BJ (cell line): ENCODE data around the gene ARL8B. TPM values are rescaled to one million over a fixed set of nuclear protein-coding genes. Genes with fewer than 3 reads are reported as not detected.

Experiments used
- CTCF ChIA-PET: fragments of 350-600 bp; formaldehyde crosslinking; extraction: SDS; loops from one replicate; lab custom pipeline; 2021; ENCODE audit warnings: antibody characterized with exemption, inconsistent platforms; lab: Yijun Ruan, JAX
- POLR2A ChIA-PET: fragments of 300-600 bp; sonication (Branson Sonifier 250); formaldehyde crosslinking; extraction: SDS; loops from one replicate; lab custom pipeline; 2021; ENCODE audit warnings: antibody characterized with exemption; lab: Charles Lee
- DNase-seq: peaks from one replicate; pipeline ENCODE4 v3.0.0-alpha.2; 2011; ENCODE audit warnings: low read depth
- H3K27me3 ChIP-seq: 2 replicates; pipeline ENCODE4 v1.6.0; 2011; ENCODE audit warnings: low read length; ENCODE audit not compliant: control insufficient read depth, insufficient read depth
- H3K36me3 ChIP-seq: 2 replicates; pipeline ENCODE4 v1.5.1; 2011; ENCODE audit warnings: low read length; ENCODE audit not compliant: control insufficient read depth, insufficient read depth
- H3K4me3 ChIP-seq: 2 replicates; pipeline ENCODE4 v1.5.1; 2011; ENCODE audit warnings: low read depth, mild to moderate bottlenecking, control low read depth, low read length
- CTCF ChIP-seq: IDR thresholded peaks from 2 replicates; pipeline ENCODE4 v1.5.1; 2011; ENCODE audit warnings: low read depth, mild to moderate bottlenecking, control low read depth, inconsistent platforms, low read length, moderate library complexity; ENCODE audit not compliant: insufficient read depth
- polyA plus RNA-seq: library from polyadenylated mRNA; depleted of rRNA; stranded (reverse); fragments of >200 nt; gene quantifications from 2 replicates; pipeline ENCODE4 v1.2.3, GENCODE V29; 2011

ARL8B gene
- polyA plus RNA-seq, 1 experiment, result 20.3 TPM

GRCh38 chr3:5138214-5138981, 16.3 kb downstream of the ARL8B start:
- CTCF ChIA-PET, result interaction anchor here (1.0 to 1.1 kb wide), 3 partner anchors 11 to 57 kb away, joined by 3 read pairs; no protein-coding TSS in a partner anchor
- DNase-seq, result no peak
- Histone ChIP-seq H3K36me3 (no peaks in the 10 kb centered on the region), H3K27me3 (no peaks in the 10 kb centered on the region), H3K4me3 (no peak overlapping the region)
- no peak for TF ChIP-seq CTCF
- POLR2A ChIA-PET, result interaction anchor here (0.5 kb wide), 1 partner anchor 60 kb away, joined by 3 read pairs; no protein-coding TSS in a partner anchor

- DNase-seq, result no peak
- Histone ChIP-seq H3K36me3 (no peaks in the 10 kb centered on the region), H3K4me3 (no peak overlapping the region), H3K27me3 (no peaks in the 10 kb centered on the region)
- CTCF ChIA-PET, result no interaction called here
- POLR2A ChIA-PET, result no interaction called here
- no peak for TF ChIP-seq CTCF
These were observed 18.1 kb downstream of the ARL8B start for GRCh38 chr3:5140230-5140621.

- TF ChIP-seq CTCF, result no peak
- Histone ChIP-seq H3K36me3 (no peaks in the 10 kb centered on the region), H3K4me3 (no peak overlapping the region), H3K27me3 (no peaks in the 10 kb centered on the region)
- CTCF ChIA-PET, result no interaction called here
- POLR2A ChIA-PET, result no interaction called here
- no peak for DNase-seq
These were observed 18.7 kb downstream of the ARL8B start for GRCh38 chr3:5140839-5141238.

GRCh38 chr3:5141760-5142159, 19.7 kb downstream of the ARL8B start:
- TF ChIP-seq CTCF, result no peak
- H3K36me3 ChIP-seq, result no peaks in the 10 kb centered on the region
- no peak for DNase-seq
- ChIA-PET POLR2A (no interaction called here), CTCF (no interaction called here)
- H3K27me3 ChIP-seq, result no peaks in the 10 kb centered on the region
- H3K4me3 ChIP-seq, result no peak overlapping the region

GRCh38 chr3:5143464-5143863, 21.4 kb downstream of the ARL8B start:
- no peak for TF ChIP-seq CTCF
- Histone ChIP-seq H3K4me3 (no peak overlapping the region), H3K36me3 (no peaks in the 10 kb centered on the region), H3K27me3 (no peaks in the 10 kb centered on the region)
- CTCF ChIA-PET, result no interaction called here
- DNase-seq, result no peak
- POLR2A ChIA-PET, result no interaction called here
